Endodermal cell (in vitro differentiated cells): ENCODE measurements around the gene IP6K1. TPM values are rescaled to one million over a fixed set of nuclear protein-coding genes. Genes with fewer than 3 reads are reported as not detected.

Experiments used
- DNase-seq: peaks from one replicate; pipeline ENCODE4 v3.0.0-alpha.2; 2017
- H3K27ac ChIP-seq: 2 replicates; pipeline ENCODE4 v1.5.1; 2013; ENCODE audit warnings: mild to moderate bottlenecking, low read depth, low read length, moderate library complexity
- H3K27me3 ChIP-seq: 2 replicates; pipeline ENCODE4 v1.6.1; 2013; ENCODE audit warnings: mild to moderate bottlenecking, low read length, moderate library complexity; ENCODE audit not compliant: insufficient read depth, control insufficient read depth, poor library complexity, severe bottlenecking
- H3K36me3 ChIP-seq: 2 replicates; pipeline ENCODE4 v1.7.0; 2013; ENCODE audit warnings: mild to moderate bottlenecking, low read length, moderate library complexity; ENCODE audit not compliant: control insufficient read depth, insufficient read depth
- H3K4me1 ChIP-seq: one replicate; pipeline ENCODE4 v1.7.0; 2013; ENCODE audit warnings: low read length; ENCODE audit not compliant: control insufficient read depth, insufficient read depth
- H3K4me3 ChIP-seq: 2 replicates; pipeline ENCODE4 v1.5.1; 2013; ENCODE audit warnings: mild to moderate bottlenecking, low read length, moderate library complexity
- H3K9ac ChIP-seq: 2 replicates; pipeline ENCODE4 v1.6.1; 2013; ENCODE audit warnings: mild to moderate bottlenecking, low read length, moderate library complexity; ENCODE audit not compliant: poor library complexity, severe bottlenecking; ENCODE audit errors: extremely low read depth
- H3K9me3 ChIP-seq: 2 replicates; pipeline ENCODE4 v1.6.1; 2013; ENCODE audit warnings: mild to moderate bottlenecking, low read length, moderate library complexity; ENCODE audit not compliant: control insufficient read depth
- H3K27ac Mint-ChIP-seq: 2 replicates; pipeline ENCODE4 v1.8.0; 2020; ENCODE audit warnings: mixed read lengths
- H3K27me3 Mint-ChIP-seq: 2 replicates; pipeline ENCODE4 v1.8.0; 2021; ENCODE audit warnings: mild to moderate bottlenecking, mixed read lengths; ENCODE audit not compliant: insufficient read depth
- H3K36me3 Mint-ChIP-seq: 2 replicates; pipeline ENCODE4 v1.8.0; 2020; ENCODE audit warnings: low read depth, mixed read lengths
- H3K4me1 Mint-ChIP-seq: 2 replicates; pipeline ENCODE4 v1.8.0; 2020; ENCODE audit warnings: mixed read lengths
- H3K4me3 Mint-ChIP-seq: 2 replicates; pipeline ENCODE4 v1.8.0; 2020; ENCODE audit warnings: mild to moderate bottlenecking, moderate library complexity, mixed read lengths
- H3K9me3 Mint-ChIP-seq: 2 replicates; pipeline ENCODE4 v1.8.0; 2020; ENCODE audit warnings: mild to moderate bottlenecking, mixed read lengths
- WGBS, 2 experiments: methylation state at CpG; one replicate each; pipeline versions ENCODE4 v1.1.5 to v1.1.7; 2013; ENCODE audit warnings: missing lambda C conversion rate in 2 of 2, mixed read lengths in 1 of 2; ENCODE audit not compliant: insufficient coverage in 1 of 2, insufficient read length in 1 of 2; 5-methylcytosine and 5-hydroxymethylcytosine counted together
- total RNA-seq, 2 donors: library from RNA; stranded (reverse); fragmentation: NEBNext Ultra II Directional in 1 of 2; extraction: Animal tissue kit (Norgen Biotek cat#: 25700) in 1 of 2; gene quantifications; 2 replicates in 1 of 2; 3 replicates in 1 of 2; pipeline ENCODE4 v1.2.1, GENCODE V29; 2021
- TF ChIP-seq, protein P1 (sequence below): fragments of 200-600 bp; sonication (generic); conservative IDR thresholded peaks from 2 replicates; pipeline ENCODE4 v1.5.0; 2021; ENCODE audit warnings: antibody characterized with exemption, mild to moderate bottlenecking

Gene IP6K1
- total RNA-seq, 2 donors from 2014 or later = 45.8 to 49.8 TPM

DNA sequence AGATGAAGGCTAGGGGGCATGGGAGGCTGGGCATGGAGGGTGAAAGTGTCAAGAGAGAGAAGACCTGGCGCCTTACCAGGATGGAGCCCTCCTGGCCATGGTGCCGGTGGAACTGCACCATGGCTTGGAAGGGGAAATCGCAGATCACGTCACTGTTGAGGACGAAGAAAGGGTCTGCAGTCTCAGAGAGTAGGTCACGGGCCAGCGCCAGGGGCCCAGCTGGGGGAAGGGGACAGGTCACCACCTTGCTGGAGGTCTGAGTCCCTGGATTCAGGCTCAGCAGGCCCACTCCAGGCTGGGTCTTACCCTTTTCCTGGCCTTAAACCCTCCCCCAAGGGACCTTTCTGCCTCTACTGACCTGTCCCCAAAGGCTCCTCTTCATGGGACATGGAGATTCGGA lies 63.4 kb downstream of the IP6K1 start:
- Histone ChIP-seq H3K27me3 (no peaks in the 10 kb centered on the region), H3K4me3 (peak overlapping the region; percentile 97), H3K36me3 (peaks cover 51% of the 10 kb centered on the region), H3K9me3 (no peaks in the 10 kb centered on the region), H3K4me1 (peaks cover 7% of the 10 kb centered on the region), H3K9ac (peak overlapping the region; percentile 98), H3K27ac (peak overlapping the region; percentile 92)
- H3K27ac Mint-ChIP-seq = peak overlapping the region; percentile 97
- 84 to 97% methylated on average over 7 to 8 of the region's 8 CpGs for WGBS, 2 experiments
- TF ChIP-seq, protein P1, sequence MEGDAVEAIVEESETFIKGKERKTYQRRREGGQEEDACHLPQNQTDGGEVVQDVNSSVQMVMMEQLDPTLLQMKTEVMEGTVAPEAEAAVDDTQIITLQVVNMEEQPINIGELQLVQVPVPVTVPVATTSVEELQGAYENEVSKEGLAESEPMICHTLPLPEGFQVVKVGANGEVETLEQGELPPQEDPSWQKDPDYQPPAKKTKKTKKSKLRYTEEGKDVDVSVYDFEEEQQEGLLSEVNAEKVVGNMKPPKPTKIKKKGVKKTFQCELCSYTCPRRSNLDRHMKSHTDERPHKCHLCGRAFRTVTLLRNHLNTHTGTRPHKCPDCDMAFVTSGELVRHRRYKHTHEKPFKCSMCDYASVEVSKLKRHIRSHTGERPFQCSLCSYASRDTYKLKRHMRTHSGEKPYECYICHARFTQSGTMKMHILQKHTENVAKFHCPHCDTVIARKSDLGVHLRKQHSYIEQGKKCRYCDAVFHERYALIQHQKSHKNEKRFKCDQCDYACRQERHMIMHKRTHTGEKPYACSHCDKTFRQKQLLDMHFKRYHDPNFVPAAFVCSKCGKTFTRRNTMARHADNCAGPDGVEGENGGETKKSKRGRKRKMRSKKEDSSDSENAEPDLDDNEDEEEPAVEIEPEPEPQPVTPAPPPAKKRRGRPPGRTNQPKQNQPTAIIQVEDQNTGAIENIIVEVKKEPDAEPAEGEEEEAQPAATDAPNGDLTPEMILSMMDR = no peak
- no peaks in the 10 kb centered on the region for H3K9me3 Mint-ChIP-seq
- peak overlapping the region; percentile 87 for H3K4me3 Mint-ChIP-seq
- peaks cover 31% of the 10 kb centered on the region for H3K36me3 Mint-ChIP-seq
- no peak for DNase-seq
- peaks cover 1% of the 10 kb centered on the region for H3K27me3 Mint-ChIP-seq
- peaks cover 13% of the 10 kb centered on the region for H3K4me1 Mint-ChIP-seq

DNA sequence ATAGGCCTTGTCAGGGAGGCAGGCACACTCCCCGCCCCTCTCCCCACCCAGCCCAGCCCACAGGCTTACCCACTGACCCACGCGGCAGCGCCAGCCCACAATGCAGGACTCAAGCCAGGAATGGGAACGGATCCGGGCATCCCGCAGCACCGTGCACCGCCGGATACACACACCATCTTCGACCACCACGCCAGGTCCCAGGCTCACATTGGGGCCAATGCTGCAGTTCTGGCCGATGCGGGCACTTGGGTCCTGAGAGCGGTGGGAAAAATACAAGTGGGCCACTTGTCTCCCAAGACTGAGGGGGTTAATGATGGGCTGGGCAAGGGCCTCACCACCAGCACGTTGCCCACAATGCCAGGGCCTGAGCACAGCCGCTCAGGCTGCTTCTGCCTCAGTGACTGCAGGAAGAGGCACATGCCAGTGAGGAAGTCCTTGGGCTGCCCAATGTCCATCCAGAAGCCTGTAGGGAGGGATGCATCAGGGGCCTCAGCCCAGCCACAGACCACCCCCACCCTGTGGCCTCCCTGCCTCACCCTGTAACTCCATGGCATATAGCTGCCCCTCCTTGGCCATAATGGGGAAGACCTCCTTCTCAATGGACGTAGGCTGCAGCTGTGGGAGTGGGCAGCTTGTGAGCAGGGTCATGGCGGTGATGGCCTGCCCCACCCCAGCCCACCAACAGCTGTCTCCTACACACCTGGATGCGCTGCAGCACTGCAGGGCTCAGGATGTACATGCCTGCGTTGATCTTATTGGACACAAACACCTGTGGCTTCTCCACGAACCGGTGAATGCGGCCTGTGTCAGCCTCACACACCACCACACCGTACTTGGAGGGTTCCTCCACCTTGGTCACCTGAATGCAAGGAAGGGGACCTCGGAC lies 64.2 kb downstream of the IP6K1 start:
- H3K36me3 Mint-ChIP-seq = peaks cover 23% of the 10 kb centered on the region
- no peak for DNase-seq
- no peaks in the 10 kb centered on the region for H3K9me3 Mint-ChIP-seq
- TF ChIP-seq, protein P1 = no peak
- no peaks in the 10 kb centered on the region for H3K9me3 ChIP-seq
- H3K27ac Mint-ChIP-seq = peak overlapping the region; percentile 72
- no peaks in the 10 kb centered on the region for H3K27me3 ChIP-seq
- no peak overlapping the region for H3K27ac ChIP-seq
- H3K4me1 ChIP-seq = peaks cover 7% of the 10 kb centered on the region
- H3K4me1 Mint-ChIP-seq = peaks cover 13% of the 10 kb centered on the region
- peak overlapping the region; percentile 87 for H3K4me3 Mint-ChIP-seq
- H3K27me3 Mint-ChIP-seq = peaks cover 4% of the 10 kb centered on the region
- H3K36me3 ChIP-seq = peaks cover 43% of the 10 kb centered on the region
- H3K4me3 ChIP-seq = peak overlapping the region; percentile 97
- H3K9ac ChIP-seq = peak overlapping the region; percentile 98
- WGBS, 2 experiments = 95 to 97% methylated on average over 18 to 26 of the region's 26 CpGs

DNA sequence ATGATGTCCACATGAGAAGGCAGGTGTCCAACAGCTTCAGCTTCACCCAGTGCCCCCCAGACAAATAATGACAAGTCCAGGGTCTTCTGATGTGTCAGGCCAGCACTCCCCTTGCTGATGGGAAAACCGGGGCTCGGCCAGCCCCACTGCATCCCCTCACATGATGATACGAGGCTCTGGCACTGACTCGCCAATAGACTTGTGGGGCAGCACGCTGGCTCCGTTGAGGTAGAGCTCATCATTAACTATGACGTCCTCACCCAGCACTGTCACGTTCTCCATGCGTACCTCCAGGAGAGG lies 64.8 kb downstream of the IP6K1 start:
- H3K4me1 ChIP-seq = peaks cover 7% of the 10 kb centered on the region
- peaks cover 37% of the 10 kb centered on the region for H3K36me3 ChIP-seq
- no peaks in the 10 kb centered on the region for H3K27me3 ChIP-seq
- Mint-ChIP-seq H3K4me3 (no peak overlapping the region), H3K9me3 (no peaks in the 10 kb centered on the region), H3K27me3 (peaks cover 4% of the 10 kb centered on the region), H3K36me3 (peaks cover 23% of the 10 kb centered on the region), H3K4me1 (peaks cover 13% of the 10 kb centered on the region), H3K27ac (no peak overlapping the region)
- 92 to 93% methylated on average over 9 of the region's 9 CpGs for WGBS, 2 experiments
- no peak overlapping the region for H3K4me3 ChIP-seq
- H3K27ac ChIP-seq = no peak overlapping the region
- TF ChIP-seq, protein P1 = no peak
- no peak for DNase-seq
- no peaks in the 10 kb centered on the region for H3K9me3 ChIP-seq
- H3K9ac ChIP-seq = no peak overlapping the region
